CD1c-positive myeloid dendritic cell (primary cell): ENCODE data around the gene TRPC4.
"Not testable (repeated sequence)": the region's sequence is repeated elsewhere in the genome, so short reads cannot be mapped to it uniquely, and the experiment has no call there.

Experiments
- DNase-seq: peaks from one replicate; pipeline ENCODE4 v3.0.0-alpha.2; 2016; ENCODE audit errors: extremely low spot score

The TRPC4 gene

DNA sequence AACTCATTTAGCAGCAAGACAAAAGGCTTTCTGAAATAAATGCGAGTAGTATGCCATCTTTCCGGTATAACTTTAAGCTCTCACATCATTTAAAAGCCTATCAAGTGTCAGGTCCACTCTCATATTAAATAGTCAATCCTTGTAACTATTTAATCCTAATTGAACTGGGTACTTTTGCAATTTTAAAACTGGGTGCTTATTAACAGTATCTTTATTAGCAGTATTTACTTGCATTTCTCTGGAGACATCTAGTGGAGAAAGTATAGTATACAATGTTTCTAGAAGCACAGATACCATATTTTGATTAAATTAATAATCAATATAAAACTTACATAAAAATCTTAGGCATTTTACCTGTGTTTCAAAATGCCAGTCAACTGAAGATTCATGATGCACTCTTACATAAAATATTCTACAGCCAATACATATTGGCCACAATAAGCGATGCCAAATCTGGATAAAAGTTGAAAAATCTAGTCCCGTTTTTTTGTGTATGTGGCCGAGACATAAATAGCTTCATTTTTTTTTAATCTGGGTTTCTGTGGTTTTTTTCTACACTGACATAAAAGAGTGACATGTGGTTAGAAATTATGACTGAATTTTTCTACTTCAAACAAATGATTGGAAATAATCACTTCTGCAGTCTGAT, 266.7 kb downstream of the TRPC4 start:
- DNase-seq, result no peak

DNA sequence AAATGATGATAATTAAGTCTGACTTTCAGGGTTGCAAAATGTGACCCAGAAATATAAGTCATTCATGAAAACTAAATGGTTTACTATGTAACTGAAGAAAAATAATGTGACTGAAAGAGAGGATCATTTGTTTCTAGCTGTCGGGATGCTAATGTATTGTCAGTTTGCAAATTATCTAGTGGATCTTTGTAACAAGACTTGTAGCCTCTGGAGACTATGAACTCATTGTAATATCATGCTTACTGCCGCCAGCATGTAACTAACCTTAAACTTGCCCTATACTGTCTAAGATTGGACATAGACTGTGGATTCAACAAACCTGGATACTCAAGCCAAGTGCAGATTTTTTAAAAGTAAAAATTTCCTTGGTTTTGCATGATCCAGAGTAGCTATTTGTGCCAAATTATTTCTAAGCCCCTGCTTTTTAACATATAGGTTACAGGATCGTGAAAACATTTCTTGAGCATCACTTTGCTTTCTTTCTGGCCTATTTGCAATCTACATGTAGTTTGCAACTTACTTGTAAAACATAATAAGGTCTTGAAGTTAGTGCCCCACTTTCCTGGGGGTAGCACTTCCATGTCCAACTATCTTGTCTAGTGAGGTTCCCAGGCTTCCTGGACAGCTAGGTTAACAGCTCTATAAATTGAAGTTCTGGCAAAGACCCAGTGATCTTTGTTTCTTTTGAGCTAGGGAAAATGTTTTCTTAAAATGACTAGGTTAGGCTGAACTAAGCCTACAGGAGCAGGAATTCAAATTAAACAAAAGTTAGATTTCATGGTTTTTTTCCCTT, 267.7 kb downstream of the TRPC4 start:
- no peak for DNase-seq

DNA sequence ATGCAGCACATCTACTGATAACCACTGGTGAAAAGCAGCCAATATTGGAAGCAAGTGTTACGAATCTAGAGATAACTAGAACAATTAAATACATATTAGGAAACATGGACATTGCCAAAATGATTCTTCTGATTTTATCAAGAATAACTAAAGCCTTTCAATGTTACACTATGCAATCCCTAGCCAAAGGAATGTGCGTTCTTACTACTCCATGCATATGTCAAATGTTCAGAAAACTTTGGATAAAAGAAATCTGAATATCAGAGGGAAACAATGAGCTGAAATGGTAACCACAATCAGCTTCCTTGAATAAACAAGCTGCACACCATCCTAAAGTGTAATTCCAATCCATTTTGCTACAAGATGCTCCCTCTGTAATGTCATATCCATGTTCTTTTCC, 270.1 kb downstream of the TRPC4 start:
- no peak for DNase-seq

- no peak for DNase-seq
These were observed 271.0 kb downstream of the TRPC4 start, which contains the start of gene POSTN for GRCh38 chr13:37598597-37598996. POSTN (minus strand) TSS chr13:37598768; CDS start chr13:37598726, 42 bp downstream.

DNA sequence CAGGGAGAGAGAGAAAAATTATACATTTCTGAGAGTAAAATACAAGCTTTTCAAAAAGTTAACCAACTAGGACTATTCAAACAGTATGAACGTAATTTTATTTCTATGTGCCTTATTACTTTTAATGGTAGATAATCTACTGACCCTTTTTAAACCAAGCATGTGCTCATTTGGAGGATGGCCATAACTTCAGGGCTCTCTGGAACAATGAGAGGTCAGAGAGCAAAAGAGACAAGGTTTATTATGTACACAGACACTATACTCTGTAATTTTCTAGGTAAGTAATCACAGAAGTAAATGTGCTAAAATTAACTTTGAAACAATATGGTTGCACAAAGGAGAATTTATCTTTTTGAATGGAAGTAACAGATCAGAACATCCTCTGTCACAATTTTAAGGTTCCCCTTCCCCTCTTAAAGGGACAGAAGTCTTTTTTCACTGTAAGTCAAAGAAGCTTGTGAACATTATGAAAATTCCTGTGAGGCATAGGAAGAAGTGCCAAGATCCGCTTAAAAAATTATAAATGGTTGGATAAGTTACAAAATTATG, 272.0 kb downstream of the TRPC4 start:
- DNase-seq, result no peak

DNA sequence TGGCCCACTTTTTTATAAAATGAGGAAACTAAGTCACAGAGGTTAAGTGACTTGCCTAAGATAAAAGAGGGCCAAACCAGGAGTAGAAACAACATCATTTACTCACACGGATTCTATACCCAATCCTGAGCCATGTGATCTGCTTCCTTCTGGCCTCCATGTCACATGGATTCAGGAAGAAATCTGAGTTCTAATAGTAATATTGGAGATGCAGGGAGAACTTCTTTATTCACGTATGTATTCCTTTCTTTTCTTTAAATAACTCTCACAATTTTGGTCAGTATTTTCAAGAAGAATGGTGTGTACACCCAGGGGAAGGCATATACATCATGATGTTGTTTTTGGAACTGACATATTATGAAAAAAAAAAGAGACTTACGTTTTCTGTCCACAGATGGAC, 272.8 kb downstream of the TRPC4 start:
- no peak for DNase-seq

GRCh38 chr13:37595162-37595561, 274.4 kb downstream of the TRPC4 start:
- no peak for DNase-seq

DNA sequence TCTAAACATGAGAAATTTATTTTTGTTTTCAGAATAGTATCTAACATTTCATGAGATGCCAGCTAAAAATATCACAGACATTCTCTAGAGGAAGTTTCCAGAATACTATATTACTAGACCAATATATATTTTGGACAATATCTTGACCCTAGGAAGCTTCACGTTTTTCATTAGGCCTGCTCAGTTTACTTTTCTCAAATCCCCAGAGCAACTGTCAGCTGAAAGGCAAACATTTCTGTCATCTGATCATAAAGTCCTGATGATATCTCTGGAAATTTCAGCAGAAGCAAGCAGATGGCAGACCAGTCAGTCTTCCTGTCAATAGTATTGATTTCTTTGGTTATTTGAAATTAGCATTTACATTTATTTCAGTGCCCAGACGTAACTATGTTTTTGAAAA, 275.0 kb downstream of the TRPC4 start:
- no peak for DNase-seq

GRCh38 chr13:37589381-37589780, 280.2 kb downstream of the TRPC4 start:
- not testable (repeated sequence) for DNase-seq

- DNase-seq, result no peak
These were observed 282.3 kb downstream of the TRPC4 start for GRCh38 chr13:37587236-37587635.
